HG03280 (cell line): Measurements from ENCODE around the gene PTGFR.

Experiments
- ATAC-seq: cut with Tn5 transposase; IDR thresholded peaks from one replicate; pipeline ENCODE4 v1.9.1; 2021; ENCODE audit warnings: mild to moderate bottlenecking, moderate library complexity; ENCODE audit not compliant: unreplicated experiment

PTGFR gene, protein sequence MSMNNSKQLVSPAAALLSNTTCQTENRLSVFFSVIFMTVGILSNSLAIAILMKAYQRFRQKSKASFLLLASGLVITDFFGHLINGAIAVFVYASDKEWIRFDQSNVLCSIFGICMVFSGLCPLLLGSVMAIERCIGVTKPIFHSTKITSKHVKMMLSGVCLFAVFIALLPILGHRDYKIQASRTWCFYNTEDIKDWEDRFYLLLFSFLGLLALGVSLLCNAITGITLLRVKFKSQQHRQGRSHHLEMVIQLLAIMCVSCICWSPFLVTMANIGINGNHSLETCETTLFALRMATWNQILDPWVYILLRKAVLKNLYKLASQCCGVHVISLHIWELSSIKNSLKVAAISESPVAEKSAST

DNA sequence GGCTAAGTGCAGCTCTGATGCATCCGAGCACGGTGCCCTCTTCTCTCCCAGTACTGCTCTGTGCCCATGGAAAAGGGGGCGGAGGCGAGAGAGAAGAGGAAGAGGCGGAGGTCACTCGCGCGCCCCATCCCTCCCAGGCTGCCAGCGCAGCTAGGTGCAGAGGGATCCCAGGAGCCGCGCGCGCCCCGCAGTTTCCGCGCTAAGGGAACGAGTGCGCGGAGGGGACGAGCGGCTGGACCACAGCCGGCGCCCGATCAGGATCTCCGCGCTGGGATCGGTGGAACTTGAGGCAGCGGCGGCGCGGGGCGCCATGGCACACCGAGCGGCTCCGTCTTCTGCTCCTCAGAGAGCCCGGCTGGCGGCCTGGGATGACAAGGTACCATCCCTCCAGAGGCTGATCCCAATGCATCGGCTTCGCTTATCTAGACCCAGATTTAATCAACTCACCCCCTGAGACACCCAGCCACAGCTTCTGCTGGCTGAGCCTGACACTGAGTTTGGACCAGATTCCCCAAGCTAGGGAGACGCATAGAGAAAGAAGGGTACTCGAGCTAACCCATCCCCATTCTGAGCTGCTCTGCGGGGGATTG is at the start of gene PTGFR:
Gene PTGFR, plus strand, starts transcription at position 114 of the 590 bp plus-strand sequence. CDS start 1,770 bp downstream, outside the sequence.
- ATAC-seq, result no peak

- no peak for ATAC-seq
Observed at GRCh38 chr1:78441921-78442320, 48.9 kb upstream of the PTGFR start.

DNA sequence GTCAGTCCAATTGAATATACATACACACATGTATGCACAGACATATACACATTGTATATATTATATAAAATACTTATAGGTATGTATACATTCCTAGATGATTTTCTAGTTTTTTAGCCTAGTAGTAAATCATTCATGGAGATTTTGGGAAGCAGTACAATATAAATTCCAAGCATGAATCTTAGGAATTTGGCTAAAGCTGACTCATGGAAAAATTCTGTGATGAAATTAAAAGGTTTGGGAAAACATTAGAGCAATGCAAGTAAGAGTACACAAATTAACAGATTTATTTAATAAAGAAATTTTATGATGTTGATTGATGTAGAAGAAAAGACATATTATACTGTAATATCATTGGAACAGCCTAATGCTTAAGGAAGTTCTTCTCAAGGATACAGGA is 43.7 kb upstream of the PTGFR start:
- no peak for ATAC-seq

- ATAC-seq, result no peak
Observed at GRCh38 chr1:78464449-78464891, 26.3 kb upstream of the PTGFR start.

DNA sequence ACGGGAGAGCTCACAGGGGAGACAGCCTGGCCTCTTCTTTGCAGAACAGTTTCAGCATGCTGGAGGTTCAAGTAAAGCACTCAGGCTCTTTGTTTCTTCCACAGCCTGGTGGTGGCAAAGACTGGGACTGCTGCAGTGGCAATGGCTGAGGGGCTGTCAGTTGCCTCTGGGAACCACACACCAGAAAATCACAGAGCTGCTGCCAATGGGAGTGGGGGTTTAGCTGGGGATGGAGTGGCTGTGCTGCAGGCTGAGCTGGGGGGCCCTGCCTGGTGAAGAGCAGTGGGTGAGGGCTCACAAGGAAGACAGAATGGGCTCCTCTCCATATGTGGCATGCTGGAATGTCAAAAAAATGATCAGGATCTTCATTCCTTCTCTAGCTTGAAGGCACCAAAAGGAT is 25.6 kb upstream of the PTGFR start:
- no peak for ATAC-seq

DNA sequence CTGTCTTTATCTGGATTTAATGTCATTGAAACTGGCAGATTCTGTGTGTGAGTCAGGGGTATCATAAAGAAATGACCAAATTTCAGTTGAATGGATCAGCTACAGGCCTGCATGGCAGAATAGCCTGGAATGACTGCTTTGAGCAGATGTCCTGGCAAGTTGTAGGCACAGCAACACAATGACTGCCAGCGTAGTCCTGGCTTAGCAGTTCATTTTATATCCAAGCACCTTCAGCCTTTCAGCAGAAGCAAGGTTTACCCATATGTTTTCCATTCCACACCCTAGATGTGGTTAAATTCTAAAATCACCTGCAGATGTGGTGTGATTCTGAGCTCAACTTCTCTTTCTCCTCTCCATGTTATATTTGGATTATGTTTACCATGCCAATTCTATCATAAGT is 22.3 kb upstream of the PTGFR start:
- no peak for ATAC-seq

DNA sequence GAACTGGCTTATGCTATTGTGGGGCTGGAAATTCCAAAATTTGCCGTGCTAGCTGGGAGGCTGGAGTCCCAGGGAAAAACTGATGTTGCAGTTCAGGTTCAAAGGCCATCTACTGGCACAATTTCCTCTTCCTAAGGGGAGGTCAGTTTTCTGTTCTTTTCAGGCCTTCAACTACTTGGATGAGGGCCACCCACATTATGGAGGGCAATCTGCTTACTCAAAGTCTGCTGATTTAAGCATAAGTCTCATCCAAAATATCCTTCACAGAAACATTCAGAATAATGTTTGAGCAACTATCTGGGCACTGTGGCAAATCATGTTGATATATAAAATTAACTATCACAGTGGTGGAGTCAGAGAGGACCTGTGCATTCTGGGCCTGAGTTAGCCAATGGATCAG is 21.2 kb upstream of the PTGFR start:
- ATAC-seq, result no peak

DNA sequence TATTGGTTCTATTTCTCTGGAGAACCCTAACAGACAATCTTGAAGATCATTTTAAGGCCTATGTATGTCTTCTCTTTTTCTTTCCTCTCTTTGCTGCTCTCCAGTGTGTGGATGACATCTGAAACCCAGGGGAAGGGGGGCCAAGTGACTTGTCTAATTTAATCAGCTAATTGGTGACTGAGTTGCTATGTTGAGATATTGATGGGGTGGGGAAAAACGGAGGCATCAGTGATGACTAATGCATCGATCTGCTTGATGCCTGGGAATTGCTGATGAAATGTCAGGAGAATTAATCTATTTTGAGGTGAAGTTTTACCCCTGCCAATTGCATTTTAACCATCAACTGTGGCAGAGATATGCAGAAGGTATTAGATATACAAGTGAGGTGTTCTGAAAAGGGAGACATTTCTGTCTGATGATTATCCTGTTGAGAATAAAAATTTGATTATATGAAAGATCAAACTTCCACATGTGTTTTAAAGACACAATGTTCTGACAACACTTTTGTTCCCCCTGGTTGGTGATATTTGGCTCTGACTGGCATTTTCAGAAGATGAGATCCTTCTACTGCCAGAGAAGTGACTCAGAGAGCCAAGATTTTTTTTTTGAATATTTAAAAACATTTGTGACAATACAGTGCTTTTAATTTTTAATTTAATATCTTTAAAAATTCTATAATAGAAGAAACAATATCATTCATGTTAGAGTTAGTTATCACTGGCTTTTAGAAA is 18.7 kb upstream of the PTGFR start:
- no peak for ATAC-seq

DNA sequence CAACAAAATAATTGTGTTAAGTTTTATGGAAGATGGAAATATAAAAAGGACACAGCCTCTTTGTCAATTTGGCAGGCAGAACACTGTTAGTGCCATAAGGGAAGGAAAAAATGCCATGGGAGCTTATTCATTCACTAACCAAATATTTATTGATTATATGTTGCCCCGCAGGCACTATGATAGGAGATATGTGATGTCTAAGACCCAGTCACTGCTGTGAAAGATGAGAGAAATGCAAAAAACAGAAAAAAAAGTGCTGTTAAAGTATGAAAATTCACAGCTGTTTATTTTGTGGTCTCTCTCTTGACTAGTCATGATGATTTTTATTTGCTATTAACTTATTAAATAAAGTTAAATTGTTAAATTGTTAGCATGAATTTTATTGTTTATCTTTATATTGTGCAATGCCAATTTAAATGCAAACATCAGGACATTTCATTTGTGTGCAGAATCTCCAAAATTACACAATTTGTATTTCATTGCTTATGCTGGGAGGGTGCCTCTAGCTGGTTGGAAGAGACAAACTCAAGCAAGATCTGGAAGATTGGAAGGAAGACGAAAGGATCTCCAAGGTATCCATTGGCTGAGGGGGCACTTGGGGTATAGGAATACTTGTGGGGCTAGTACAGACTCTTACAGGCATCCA is 17.8 kb upstream of the PTGFR start:
- ATAC-seq, result no peak

- no peak for ATAC-seq
Observed at GRCh38 chr1:78474092-78474491, 16.7 kb upstream of the PTGFR start.

GRCh38 chr1:78475888-78476610 is 14.7 kb upstream of the PTGFR start:
- ATAC-seq, result no peak

- no peak for ATAC-seq
Observed at GRCh38 chr1:78483903-78484302, 6.9 kb upstream of the PTGFR start.

GRCh38 chr1:78491451-78492071 is 787 bp downstream of the PTGFR start:
- ATAC-seq, result no peak

DNA sequence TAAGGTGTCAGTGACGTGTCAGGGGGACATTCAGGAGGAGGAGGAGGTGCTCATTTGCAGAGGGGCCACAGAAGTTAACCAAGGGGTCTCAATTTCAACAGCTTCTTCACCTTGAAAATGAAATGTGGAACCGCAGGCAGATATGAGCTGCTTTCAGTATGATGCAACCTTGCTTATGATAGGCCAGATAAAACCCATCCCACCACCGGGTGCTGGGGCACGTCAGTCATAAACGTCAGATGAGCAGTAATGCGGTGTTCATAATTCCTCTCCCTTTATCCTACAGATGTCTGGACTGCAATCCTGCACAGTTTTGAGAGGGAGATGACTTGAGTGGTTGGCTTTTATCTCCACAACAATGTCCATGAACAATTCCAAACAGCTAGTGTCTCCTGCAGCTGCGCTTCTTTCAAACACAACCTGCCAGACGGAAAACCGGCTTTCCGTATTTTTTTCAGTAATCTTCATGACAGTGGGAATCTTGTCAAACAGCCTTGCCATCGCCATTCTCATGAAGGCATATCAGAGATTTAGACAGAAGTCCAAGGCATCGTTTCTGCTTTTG is 1.7 kb downstream of the PTGFR start:
- no peak for ATAC-seq

GRCh38 chr1:78493451-78493850 is 2.7 kb downstream of the PTGFR start:
- no peak for ATAC-seq

DNA sequence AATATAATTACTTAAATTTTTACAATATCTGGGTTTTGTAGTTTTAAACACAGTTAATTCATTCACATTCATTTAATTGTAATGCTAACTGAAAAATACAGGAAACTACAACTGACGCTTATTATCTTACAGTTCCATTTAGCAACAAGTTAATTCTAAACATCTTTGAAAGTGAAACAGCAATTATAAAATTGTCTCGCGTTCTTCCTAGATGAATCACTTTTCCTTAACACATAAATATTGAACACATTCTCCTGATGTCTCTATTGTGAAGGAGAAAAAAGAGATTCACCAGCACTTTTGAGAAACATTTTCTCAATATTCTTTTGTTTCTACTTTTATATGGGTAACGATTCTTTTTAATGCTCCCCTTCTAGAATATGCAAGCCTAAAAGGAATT is 6.4 kb downstream of the PTGFR start:
- ATAC-seq, result no peak

GRCh38 chr1:78500529-78500928 is 9.8 kb downstream of the PTGFR start:
- no peak for ATAC-seq

- no peak for ATAC-seq
Observed at GRCh38 chr1:78501203-78501602, 10.4 kb downstream of the PTGFR start.

- ATAC-seq, result no peak
Observed at GRCh38 chr1:78511334-78511733, 20.6 kb downstream of the PTGFR start.

GRCh38 chr1:78516716-78517115 is 25.9 kb downstream of the PTGFR start:
- no peak for ATAC-seq
